Common myeloid progenitor, CD34-positive (primary cell): Measurements from ENCODE around the gene NHERF2.
"Not testable (repeated sequence)": the region's sequence is repeated elsewhere in the genome, so short reads cannot be mapped to it uniquely, and the experiment has no call there.

Experiments
- CTCF ChIA-PET: fragments of 350-600 bp; sonication (Branson Sonifier 250); formaldehyde crosslinking; loops from one replicate; lab custom pipeline; 2021; ENCODE audit warnings: antibody characterized with exemption; lab: Charles Lee
- POLR2A ChIA-PET: fragments of 350-600 bp; sonication (Branson Sonifier 250); formaldehyde crosslinking; loops from one replicate; lab custom pipeline; 2021; ENCODE audit warnings: antibody characterized with exemption; lab: Charles Lee
- DNase-seq, 3 donors: peaks; one replicate each; pipeline versions ENCODE4 v3.0.0 to v3.0.0-alpha.2; 2013
- H3K27ac ChIP-seq, 2 experiments: 1 replicate in 1 of 2; 2 replicates in 1 of 2; pipeline ENCODE4 v1.7.0; 2013; ENCODE audit warnings: inconsistent platforms in 2 of 2, low read length in 2 of 2, mild to moderate bottlenecking in 2 of 2, low read depth in 1 of 2, moderate library complexity in 1 of 2; ENCODE audit not compliant: severe bottlenecking in 2 of 2, insufficient read depth in 1 of 2, poor library complexity in 1 of 2
- H3K27me3 ChIP-seq, 5 experiments: replicated peaks in 2 of 5; 1 replicate in 3 of 5; 2 replicates in 2 of 5; pipeline versions ENCODE4 v1.6.1 to v1.7.0; 2013; ENCODE audit warnings: low read length in 4 of 5, mild to moderate bottlenecking in 2 of 5, moderate library complexity in 2 of 5, inconsistent platforms in 1 of 5; ENCODE audit not compliant: insufficient read depth in 5 of 5, control insufficient read depth in 4 of 5
- H3K36me3 ChIP-seq, 4 experiments: 1 replicate in 2 of 4; 2 replicates in 2 of 4; pipeline versions ENCODE4 v1.6.1 to v1.7.0; 2013; ENCODE audit warnings: low read length in 3 of 4, control low read depth in 1 of 4, mild to moderate bottlenecking in 1 of 4; ENCODE audit not compliant: control insufficient read depth in 4 of 4, insufficient read depth in 4 of 4
- H3K4me1 ChIP-seq, 4 experiments: 1 replicate in 3 of 4; 2 replicates in 1 of 4; pipeline versions ENCODE4 v1.6.1 to v1.7.1; 2013; ENCODE audit warnings: low read length in 3 of 4, mild to moderate bottlenecking in 3 of 4, control low read depth in 1 of 4, inconsistent platforms in 1 of 4, moderate library complexity in 1 of 4; ENCODE audit not compliant: control insufficient read depth in 4 of 4, insufficient read depth in 4 of 4; ENCODE audit errors: control extremely low read depth in 1 of 4
- H3K4me3 ChIP-seq, 7 experiments: 1 replicate in 4 of 7; 2 replicates in 3 of 7; pipeline versions ENCODE4 v1.5.1 to v1.7.0; 2013; ENCODE audit warnings: mild to moderate bottlenecking in 7 of 7, low read length in 6 of 7, moderate library complexity in 6 of 7, inconsistent platforms in 2 of 7, low read depth in 2 of 7, control low read depth in 1 of 7; ENCODE audit not compliant: insufficient read depth in 4 of 7, control insufficient read depth in 1 of 7; ENCODE audit errors: extremely low read depth in 1 of 7
- H3K9me3 ChIP-seq, 5 experiments: 1 replicate in 4 of 5; 2 replicates in 1 of 5; pipeline versions ENCODE4 v1.6.1 to v1.7.1; 2013; ENCODE audit warnings: low read length in 4 of 5, mild to moderate bottlenecking in 2 of 5, inconsistent platforms in 1 of 5, low read depth in 1 of 5, moderate library complexity in 1 of 5; ENCODE audit not compliant: control insufficient read depth in 4 of 5, insufficient read depth in 2 of 5; ENCODE audit errors: control extremely low read depth in 1 of 5
- WGBS: methylation state at CpG from one replicate; pipeline ENCODE4 v1.1.5; 2013; ENCODE audit not compliant: insufficient coverage; 5-methylcytosine and 5-hydroxymethylcytosine counted together

Gene NHERF2

GRCh38 chr16:2031081-2031577 lies 4.4 kb downstream of the NHERF2 start:
- no peaks in the 10 kb centered on the region for H3K36me3 ChIP-seq
- no peaks in the 10 kb centered on the region for H3K9me3 ChIP-seq
- no peak overlapping the region for H3K27ac ChIP-seq
- ChIA-PET POLR2A (no interaction called here), CTCF (no interaction called here)
- H3K4me3 ChIP-seq: no peak overlapping the region
- WGBS: 82% methylated on average over 8 of the region's 11 CpGs
- DNase-seq: no peak
- H3K4me1 ChIP-seq: peaks cover 0 to 43% (median 26%) of the 10 kb centered on the region in 4 experiments
- peaks cover 0 to 16% (median 7%) of the 10 kb centered on the region in 5 experiments for H3K27me3 ChIP-seq

- H3K27ac ChIP-seq: peak overlapping the region in 1 of 2 experiments; percentile 34
- H3K4me1 ChIP-seq: peaks cover 0 to 34% (median 20%) of the 10 kb centered on the region in 4 experiments
- H3K4me3 ChIP-seq: peak overlapping the region in 2 of 7 experiments; percentile 19 to 71
Observed at GRCh38 chr16:2032285-2033056, 5.8 kb downstream of the NHERF2 start.

GRCh38 chr16:2033057-2033908 lies 6.6 kb downstream of the NHERF2 start:
- 11% methylated on average over 14 of the region's 37 CpGs for WGBS
- H3K27ac ChIP-seq: peak overlapping the region in 1 of 2 experiments; percentile 70
- POLR2A ChIA-PET: no interaction called here
- H3K9me3 ChIP-seq: no peaks in the 10 kb centered on the region
- no peaks in the 10 kb centered on the region for H3K36me3 ChIP-seq
- H3K27me3 ChIP-seq: peaks cover 0 to 4% (median 0%) of the 10 kb centered on the region in 5 experiments
- CTCF ChIA-PET: interaction anchor here (2.4 kb wide), 1 partner anchor 28 kb away, joined by 10 read pairs; no protein-coding TSS in a partner anchor
- peaks cover 0 to 30% (median 19%) of the 10 kb centered on the region in 4 experiments for H3K4me1 ChIP-seq
- peak overlapping the region in 4 of 7 experiments; percentile 23 to 71 (median 41) for H3K4me3 ChIP-seq
- peak in 2 of 3 donors; percentile 80 to 86 for DNase-seq

More at GRCh38 chr16:2032285-2033056, 5.8 kb downstream of the NHERF2 start:
- no peaks in the 10 kb centered on the region for H3K36me3 ChIP-seq
- POLR2A ChIA-PET: no interaction called here
- 76% methylated on average over 9 of the region's 15 CpGs for WGBS
- CTCF ChIA-PET: interaction anchor here (0.6 to 2.4 kb wide), 4 partner anchors 11 to 909 kb away, joined by 3 to 10 read pairs (median 3); no protein-coding TSS in a partner anchor
- DNase-seq: peak in 1 of 3 donors; percentile 46
- H3K27me3 ChIP-seq: peaks cover 0 to 12% (median 5%) of the 10 kb centered on the region in 5 experiments
- H3K9me3 ChIP-seq: no peaks in the 10 kb centered on the region

DNA sequence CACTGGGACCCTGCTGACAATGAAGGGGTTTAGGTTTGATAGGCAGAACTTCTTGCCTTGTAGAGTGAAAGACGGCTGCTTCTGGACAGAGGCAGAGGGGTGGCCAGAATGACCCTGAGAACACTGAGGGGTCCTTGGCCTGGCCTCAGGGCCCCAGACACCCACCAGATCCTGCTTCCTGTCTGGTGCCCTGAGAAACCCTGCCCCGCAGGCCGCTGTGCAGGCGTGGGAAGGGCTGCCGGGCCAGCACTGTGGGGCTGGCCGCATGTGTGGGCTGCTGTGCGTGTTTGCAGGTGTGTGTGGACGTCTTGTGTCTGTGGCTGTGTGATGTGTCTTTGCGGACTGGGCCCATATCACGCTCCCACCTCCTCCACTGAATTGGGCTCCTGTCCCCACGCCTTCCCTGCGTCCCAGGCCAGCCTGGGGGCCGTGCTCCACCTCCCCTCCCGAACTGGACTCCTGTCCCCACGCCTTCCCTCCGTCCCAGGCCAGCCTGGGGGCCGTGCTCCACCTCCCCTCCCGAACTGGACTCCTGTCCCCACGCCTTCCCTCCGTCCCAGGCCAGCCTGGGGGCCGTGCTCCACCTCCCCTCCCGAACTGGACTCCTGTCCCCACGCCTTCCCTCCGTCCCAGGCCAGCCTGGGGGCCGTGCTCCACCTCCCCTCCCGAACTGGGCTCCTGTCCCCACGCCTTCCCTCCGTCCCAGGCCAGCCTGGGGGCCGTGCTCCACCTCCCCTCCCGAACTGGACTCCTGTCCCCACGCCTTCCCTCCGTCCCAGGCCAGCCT lies 7.4 kb downstream of the NHERF2 start:
- H3K36me3 ChIP-seq, POLR2A ChIA-PET, H3K27me3 ChIP-seq, DNase-seq, H3K9me3 ChIP-seq: not testable (repeated sequence)
- 77% methylated on average over 7 of the region's 32 CpGs for WGBS
- Histone ChIP-seq H3K4me3 (peak overlapping the region in 4 of 7 experiments; percentile 23 to 71 (median 41)), H3K27ac (peak overlapping the region in 1 of 2 experiments; percentile 70), H3K4me1 (peaks cover 0 to 30% (median 20%) of the 10 kb centered on the region in 4 experiments)
- CTCF ChIA-PET: interaction anchor here (2.4 kb wide), 1 partner anchor 29 kb away, joined by 10 read pairs; no protein-coding TSS in a partner anchor

GRCh38 chr16:2034696-2035430 lies 8.2 kb downstream of the NHERF2 start:
- Histone ChIP-seq H3K36me3 (no peaks in the 10 kb centered on the region), H3K27ac (no peak overlapping the region), H3K4me1 (peaks cover 0 to 30% (median 23%) of the 10 kb centered on the region in 4 experiments), H3K4me3 (no peak overlapping the region), H3K27me3 (no peaks in the 10 kb centered on the region), H3K9me3 (no peaks in the 10 kb centered on the region)
- no peak for DNase-seq
- POLR2A ChIA-PET: no interaction called here
- 100% methylated on average over 5 of the region's 17 CpGs for WGBS
- CTCF ChIA-PET: no interaction called here
